Left lung (tissue), 10 donors: ENCODE measurements around the gene MMP25. TPM values are rescaled to one million over a fixed set of nuclear protein-coding genes. Genes with fewer than 3 reads are reported as not detected.

Experiments used
- ATAC-seq: fragments of 200-7000 bp; cut with Tn5 transposase; one replicate; pipeline ENCODE4 v1.9.1; 2020; ENCODE audit warnings: moderate library complexity
- DNase-seq, 4 donors: peaks; one replicate each; pipeline ENCODE4 v3.0.0-alpha.2; 2013 to 2020
- H3K27ac ChIP-seq, 2 donors: fragments of 200-600 bp; sonication (generic) in 1 of 2; one replicate each; pipeline versions ENCODE4 v1.5.0 to v1.8.0; 2020 to 2021
- H3K27me3 ChIP-seq, 2 donors: fragments of 200-600 bp; sonication (generic) in 1 of 2; one replicate each; pipeline versions ENCODE4 v1.5.0 to v1.8.0; 2020 to 2021
- H3K36me3 ChIP-seq, 2 donors: fragments of 200-600 bp; sonication (generic) in 1 of 2; one replicate each; pipeline versions ENCODE4 v1.5.0 to v1.8.0; 2020 to 2021
- H3K4me1 ChIP-seq, 2 donors: fragments of 200-600 bp; one replicate each; pipeline ENCODE4 v1.8.0; 2021
- H3K4me3 ChIP-seq, 2 donors: fragments of 200-600 bp; sonication (generic) in 1 of 2; one replicate each; pipeline versions ENCODE4 v1.5.0 to v1.8.0; 2020 to 2021; ENCODE audit warnings: mild to moderate bottlenecking in 1 of 2
- H3K9me3 ChIP-seq, 2 donors: fragments of 200-600 bp; sonication (generic) in 1 of 2; one replicate each; pipeline versions ENCODE4 v1.5.0 to v1.8.0; 2020 to 2021
- intact Hi-C, 2 donors: fragments of 100-400 bp; cut with DNase I; formaldehyde crosslinking; loops; one replicate each; pipeline versions ENCODE4 v1.11.2 to v1.14.2; 2022
- polyA plus RNA-seq, 6 donors: library from polyadenylated mRNA; unstranded; fragments of 120-200 nt; gene quantifications; one replicate each; pipeline ENCODE4 v1.2.1, GENCODE V29; 2013; ENCODE audit not compliant: insufficient read length in 6 of 6
- total RNA-seq, 2 donors: library from RNA; stranded (reverse); fragmentation: NEBNext Ultra II Directional; extraction: Animal tissue kit (Norgen Biotek cat#: 25700); gene quantifications; one replicate each; pipeline ENCODE4 v1.2.1, GENCODE V29; 2021
- TF ChIP-seq, protein P1 (sequence below), 2 donors: fragments of 200-600 bp; sonication (generic) in 1 of 2; IDR thresholded peaks; one replicate each; pipeline versions ENCODE4 v1.5.0 to v1.8.0; 2021; ENCODE audit warnings: antibody characterized with exemption in 2 of 2
- donor health status: DM: no; HTN: yes; CAD: no.
- donor health status: DM: no; HTN: no; CAD: no.

Gene MMP25
- total and polyA plus RNA-seq, 8 donors = 1.8 to 91.9 (median 2.4) TPM

DNA sequence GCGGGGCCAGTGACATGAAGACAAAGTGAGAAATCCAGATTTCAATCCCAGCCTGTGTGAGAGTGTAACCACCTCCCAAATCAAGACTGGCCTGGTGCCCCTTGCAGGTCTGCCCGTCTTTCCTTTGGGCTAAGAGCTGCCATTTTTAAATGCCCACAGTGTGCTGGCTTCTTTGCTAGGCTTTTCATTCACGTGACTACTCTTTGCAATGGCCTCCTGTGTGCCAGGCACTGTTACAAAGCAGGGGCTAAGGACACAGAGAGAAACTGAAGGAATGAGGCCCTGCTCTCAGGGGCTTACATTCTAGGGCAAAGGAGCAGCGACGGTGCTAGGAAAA is 53.0 kb downstream of the MMP25 start:
- intact Hi-C loops = no loop called here
- DNase-seq (no peak), ATAC-seq (no peak)
- Histone ChIP-seq H3K9me3 (no peaks in the 10 kb centered on the region), H3K4me3 (no peak overlapping the region), H3K27ac (peak overlapping the region in 1 of 2 donors; percentile 60), H3K27me3 (no peaks in the 10 kb centered on the region), H3K36me3 (no peaks in the 10 kb centered on the region), H3K4me1 (peaks cover 10 to 45% of the 10 kb centered on the region in 2 donors)
- TF ChIP-seq, protein P1, sequence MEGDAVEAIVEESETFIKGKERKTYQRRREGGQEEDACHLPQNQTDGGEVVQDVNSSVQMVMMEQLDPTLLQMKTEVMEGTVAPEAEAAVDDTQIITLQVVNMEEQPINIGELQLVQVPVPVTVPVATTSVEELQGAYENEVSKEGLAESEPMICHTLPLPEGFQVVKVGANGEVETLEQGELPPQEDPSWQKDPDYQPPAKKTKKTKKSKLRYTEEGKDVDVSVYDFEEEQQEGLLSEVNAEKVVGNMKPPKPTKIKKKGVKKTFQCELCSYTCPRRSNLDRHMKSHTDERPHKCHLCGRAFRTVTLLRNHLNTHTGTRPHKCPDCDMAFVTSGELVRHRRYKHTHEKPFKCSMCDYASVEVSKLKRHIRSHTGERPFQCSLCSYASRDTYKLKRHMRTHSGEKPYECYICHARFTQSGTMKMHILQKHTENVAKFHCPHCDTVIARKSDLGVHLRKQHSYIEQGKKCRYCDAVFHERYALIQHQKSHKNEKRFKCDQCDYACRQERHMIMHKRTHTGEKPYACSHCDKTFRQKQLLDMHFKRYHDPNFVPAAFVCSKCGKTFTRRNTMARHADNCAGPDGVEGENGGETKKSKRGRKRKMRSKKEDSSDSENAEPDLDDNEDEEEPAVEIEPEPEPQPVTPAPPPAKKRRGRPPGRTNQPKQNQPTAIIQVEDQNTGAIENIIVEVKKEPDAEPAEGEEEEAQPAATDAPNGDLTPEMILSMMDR (IDR thresholded peaks at IDR 0.05) = no peak

DNA sequence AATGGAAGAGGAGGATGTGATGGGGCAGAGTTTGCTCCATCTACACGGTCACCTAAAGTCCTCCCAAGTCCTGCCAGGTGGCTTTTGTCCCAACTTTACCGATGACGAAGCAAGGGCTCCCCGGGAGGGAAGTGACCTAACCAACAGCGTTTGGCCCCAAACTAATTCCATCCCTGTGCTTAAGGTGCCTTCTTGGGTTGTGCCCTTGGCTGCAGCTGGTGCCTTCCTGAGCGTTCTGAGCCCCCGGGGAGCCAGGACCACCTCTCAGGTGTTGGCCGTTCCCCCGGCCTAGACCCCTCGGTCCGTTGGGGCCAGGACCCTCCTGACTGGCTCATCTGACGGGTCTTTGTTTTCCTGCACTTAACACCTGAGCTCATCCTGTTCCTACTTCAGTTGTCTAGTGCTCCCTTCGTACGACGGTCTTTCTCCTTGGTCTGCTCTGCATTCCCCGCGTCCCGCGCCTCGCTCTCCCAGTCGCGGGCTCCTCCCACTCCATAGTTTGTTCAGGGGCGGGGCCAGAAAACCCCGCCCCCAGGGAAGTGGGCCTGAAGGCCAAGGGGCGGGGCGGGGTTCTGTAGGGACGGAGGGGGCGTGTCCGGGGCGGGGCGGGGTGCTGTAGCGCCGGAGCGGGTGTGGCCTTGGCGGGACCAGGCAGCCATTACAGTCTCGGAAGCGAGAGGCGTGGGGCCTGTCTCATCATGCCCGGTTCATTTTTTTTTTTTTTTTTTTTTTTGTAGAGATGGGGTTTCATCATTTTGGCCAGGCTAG is 53.6 kb downstream of the MMP25 start:
- no peaks in the 10 kb centered on the region for H3K27me3 ChIP-seq
- peak; percentile 98 for ATAC-seq
- intact Hi-C loops = no loop called here
- H3K36me3 ChIP-seq = no peaks in the 10 kb centered on the region
- no peaks in the 10 kb centered on the region for H3K9me3 ChIP-seq
- H3K4me1 ChIP-seq = peaks cover 10 to 45% of the 10 kb centered on the region in 2 donors
- peak overlapping the region in 1 of 2 donors; percentile 60 for H3K27ac ChIP-seq
- TF ChIP-seq, protein P1 (IDR thresholded peaks at IDR 0.05) = no peak
- peak in 3 of 4 donors; percentile 89 to 97 (median 94) for DNase-seq
- peak overlapping the region; percentile 13 to 29 for H3K4me3 ChIP-seq

DNA sequence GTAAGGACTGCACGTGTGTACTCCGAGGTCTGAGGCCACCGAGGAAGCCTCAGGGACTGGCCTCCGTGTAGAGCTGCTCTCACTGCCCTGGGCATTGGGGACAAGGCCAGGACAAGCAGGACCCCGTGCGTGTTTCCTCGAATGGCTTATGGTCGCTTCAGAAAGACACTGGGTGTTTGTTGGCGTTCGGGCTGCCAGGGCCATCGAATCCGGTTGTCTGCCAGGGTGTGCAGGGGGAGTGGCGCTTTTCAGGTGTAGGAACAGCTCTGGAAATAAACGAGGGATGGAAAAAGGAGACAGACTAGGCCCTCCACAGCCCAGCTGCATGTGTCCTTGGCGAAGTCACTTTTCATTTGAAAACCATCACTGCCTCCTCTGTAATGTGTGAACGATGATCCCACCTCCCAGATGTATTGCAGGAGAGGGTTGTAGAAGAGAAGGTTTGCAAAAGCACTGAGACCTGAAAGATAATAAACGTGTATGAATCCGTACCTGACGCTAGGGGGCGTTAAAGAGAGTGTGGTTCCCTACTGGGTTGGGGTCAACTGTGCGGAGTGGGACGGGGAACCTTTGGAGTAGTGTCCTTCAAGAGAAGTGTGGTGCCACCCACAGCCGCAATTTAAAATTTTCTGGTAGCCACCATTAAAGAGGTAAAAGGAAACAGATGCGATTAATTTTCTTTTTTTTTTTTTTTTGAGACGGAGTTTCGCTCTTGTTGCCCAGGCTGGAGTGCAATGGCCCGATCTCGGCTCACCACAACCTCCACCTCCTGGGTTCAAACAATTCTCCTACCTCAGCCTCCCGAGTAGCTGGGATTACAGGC is 54.9 kb downstream of the MMP25 start:
- intact Hi-C loops = no loop called here
- Histone ChIP-seq H3K4me3 (peak overlapping the region in 1 of 2 donors; percentile 23), H3K27me3 (no peaks in the 10 kb centered on the region), H3K4me1 (peaks cover 10 to 41% of the 10 kb centered on the region in 2 donors), H3K27ac (peak overlapping the region; percentile 76 to 80), H3K9me3 (no peaks in the 10 kb centered on the region), H3K36me3 (no peaks in the 10 kb centered on the region)
- TF ChIP-seq, protein P1 (IDR thresholded peaks at IDR 0.05) = peak; percentile 32 to 45
- peak; percentile 20 for ATAC-seq
- no peak for DNase-seq

DNA sequence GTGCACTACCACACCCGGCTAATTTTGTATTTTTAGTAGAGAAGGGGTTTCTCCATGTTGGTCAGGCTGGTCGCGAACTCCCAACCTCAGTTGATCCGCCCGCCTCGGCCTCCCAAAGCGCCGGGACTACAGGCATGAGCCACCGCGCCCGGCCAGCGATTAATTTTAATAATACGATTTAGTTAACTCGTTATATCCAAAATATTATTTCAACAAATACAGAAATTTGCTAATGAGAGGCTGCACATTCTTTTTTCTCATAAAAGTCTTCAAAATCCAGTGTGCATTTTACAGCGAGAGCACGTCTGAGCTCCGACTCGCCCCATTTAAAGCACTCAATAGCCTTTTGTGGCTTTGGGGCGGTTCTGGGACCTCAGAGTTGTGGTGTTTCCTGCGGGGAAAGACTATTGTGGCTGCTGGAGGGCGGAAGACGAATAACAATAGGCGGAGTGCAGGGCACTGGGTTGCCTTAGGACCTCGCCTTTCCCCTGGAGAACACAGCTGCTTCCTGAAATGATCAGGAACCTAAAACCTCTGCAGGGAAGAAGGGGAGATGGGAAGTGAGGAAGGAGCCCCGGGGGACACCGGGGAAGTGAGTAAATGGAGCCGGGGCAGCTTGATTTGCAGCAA is 55.6 kb downstream of the MMP25 start:
- TF ChIP-seq, protein P1 (IDR thresholded peaks at IDR 0.05) = no peak
- Histone ChIP-seq H3K27ac (peak overlapping the region; percentile 76 to 80), H3K9me3 (no peaks in the 10 kb centered on the region), H3K27me3 (no peaks in the 10 kb centered on the region), H3K4me1 (peaks cover 12 to 38% of the 10 kb centered on the region in 2 donors), H3K4me3 (peak overlapping the region in 1 of 2 donors; percentile 23), H3K36me3 (no peaks in the 10 kb centered on the region)
- peak; percentile 1 for ATAC-seq
- no peak for DNase-seq
- intact Hi-C loops = no loop called here
